HG03354 (cell line): Measurements from ENCODE around the gene BMPER.

Experiments used
- ATAC-seq: cut with Tn5 transposase; IDR thresholded peaks from one replicate; pipeline ENCODE4 v1.9.1; 2021; ENCODE audit warnings: mild to moderate bottlenecking; ENCODE audit not compliant: unreplicated experiment, poor library complexity, severe bottlenecking

The BMPER gene

DNA sequence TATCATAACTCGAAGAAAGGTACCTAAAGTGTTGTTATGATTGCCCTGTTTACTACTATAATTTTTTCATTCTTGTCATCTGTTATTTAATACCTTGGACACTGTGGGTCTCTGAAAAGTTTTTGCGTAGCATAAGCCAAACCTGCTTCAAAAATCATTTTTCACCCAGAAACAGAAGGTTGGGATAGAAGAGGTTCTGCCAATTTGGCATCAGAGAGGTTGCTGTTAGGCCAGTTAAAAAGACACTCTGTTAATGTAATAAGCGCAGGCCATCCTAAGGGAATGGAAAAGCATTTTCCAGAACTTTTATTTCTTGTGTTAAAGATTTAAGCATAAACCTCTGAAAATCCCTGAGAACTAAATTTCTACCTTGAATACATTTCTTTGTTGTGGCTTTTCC is 212.2 kb downstream of the BMPER start:
- no peak for ATAC-seq

DNA sequence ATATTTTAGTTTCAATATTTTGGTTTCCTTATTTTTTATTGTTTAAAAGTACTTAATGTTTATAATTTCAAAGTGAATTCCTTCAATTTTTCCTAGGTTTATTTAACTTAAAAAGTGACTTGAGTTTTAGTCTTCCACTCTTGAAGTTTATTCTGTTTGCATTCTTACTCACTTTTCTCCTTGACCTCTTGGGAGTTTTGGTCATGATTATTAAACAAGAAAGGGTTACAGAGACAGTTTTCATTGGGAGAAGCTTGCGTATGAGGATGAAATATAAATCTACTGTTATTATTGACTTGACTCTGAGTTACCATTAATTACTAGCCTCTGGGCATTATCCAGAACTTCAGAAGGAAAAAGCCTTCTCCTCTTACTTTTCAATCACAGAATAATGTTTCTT is 216.0 kb downstream of the BMPER start:
- no peak for ATAC-seq

DNA sequence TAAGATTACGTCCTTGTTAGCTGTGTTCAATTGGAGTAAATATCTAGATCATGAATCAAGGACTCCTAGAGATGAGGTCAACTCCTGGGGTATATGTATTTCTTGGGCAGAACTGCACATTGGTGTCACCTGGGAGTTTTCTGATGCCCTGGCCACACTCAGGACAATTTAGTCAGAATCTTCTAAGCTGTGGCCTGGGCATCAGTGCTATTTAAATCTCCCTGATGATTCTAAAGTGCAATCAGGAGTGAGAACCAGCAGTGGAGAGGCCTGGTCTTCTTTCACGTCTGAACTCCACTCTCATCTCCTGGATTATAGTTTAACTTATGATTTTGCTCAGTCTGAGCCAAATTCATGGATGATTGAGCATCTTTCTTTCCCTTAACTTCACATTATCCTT is 218.0 kb downstream of the BMPER start:
- no peak for ATAC-seq

DNA sequence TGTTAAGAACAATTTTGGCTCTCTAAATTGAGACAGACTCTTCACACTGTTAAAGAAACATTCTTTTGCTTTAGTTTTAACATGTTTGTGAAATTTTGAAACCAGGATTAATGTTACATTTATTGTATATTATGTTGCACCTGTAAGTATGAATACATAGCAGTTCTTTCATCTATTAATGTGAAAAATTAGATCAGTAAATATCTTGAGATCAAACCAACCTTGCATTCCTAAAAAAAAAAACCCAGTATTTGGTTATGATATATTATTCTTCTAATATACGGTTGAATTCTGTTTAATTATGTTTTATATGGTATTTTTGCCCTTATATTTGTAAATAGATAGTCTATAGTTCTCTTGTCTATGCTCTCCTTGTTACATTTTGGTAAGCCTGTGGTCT is 219.4 kb downstream of the BMPER start:
- no peak for ATAC-seq

DNA sequence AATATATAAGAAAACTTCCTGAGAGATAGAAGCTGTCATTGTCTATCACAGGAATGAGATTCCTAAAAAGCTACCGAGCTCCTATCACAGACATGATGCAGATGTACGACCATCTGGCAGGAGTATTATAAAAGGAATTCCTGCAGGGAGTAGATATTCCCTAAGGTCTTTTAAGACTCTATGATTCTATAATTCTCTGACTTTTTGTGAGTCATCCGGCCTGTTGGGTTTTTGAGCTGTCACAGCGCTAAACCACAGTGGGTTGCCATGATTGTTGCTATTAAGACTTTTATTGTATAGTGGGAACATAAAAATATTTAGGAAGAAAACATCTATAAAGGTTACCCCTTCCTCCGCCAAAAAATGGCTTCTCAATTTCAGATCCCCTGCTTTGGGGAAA is 223.4 kb downstream of the BMPER start:
- no peak for ATAC-seq

DNA sequence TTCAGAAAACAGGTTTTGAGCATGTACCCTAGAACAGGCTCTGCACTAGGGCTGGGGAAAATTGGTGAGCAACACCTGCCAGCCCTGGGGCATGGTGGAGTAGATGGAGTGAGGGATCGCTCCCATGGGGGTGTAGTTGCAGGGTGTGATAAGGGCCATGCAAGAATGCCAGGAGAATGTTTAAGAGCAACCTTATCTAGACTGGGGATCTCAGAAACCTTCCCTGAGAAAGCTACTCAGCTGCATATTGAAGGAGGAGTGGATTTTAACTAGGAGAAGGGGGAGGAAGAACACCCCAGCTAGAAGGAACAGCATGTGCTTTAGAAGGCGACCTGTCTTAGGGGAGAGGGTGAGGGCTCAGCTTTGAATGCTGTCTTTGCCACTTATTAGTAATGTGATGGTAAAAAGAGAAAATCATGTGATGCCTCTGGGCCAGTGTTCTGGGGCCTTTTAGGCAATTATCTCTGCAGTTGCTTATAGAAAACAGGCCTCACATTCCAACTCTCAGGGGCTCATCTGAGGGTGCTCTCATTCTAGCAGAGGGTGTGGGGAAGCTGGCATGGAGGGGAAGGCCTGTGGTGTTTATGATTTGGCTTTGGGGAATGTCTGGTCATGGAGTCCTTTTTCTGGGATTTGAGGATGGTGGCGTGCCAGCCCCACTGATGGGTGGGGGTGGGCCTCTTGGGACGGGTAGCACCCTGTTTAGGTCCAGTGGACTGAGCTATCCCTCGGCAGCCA is 225.4 kb downstream of the BMPER start:
- no peak for ATAC-seq

DNA sequence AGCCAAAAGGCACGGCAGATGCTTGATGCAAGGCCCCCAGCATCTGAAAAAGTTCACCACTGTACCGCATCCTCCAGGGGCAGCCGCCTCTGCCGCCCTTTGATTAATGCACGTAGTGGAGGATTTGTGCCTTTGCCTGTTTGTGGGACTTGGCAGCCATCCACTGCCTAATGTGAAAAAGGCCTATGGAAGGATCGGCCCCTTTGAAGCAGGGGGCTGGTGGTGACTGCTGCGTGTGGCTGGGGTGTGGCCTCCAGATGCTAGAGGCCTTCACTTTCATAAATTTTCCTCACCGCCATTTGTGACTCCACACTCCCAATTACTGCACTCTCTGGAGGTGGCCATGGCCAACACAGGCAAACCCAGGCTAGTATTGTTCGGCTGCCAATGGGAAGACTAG is 226.0 kb downstream of the BMPER start:
- ATAC-seq: no peak

DNA sequence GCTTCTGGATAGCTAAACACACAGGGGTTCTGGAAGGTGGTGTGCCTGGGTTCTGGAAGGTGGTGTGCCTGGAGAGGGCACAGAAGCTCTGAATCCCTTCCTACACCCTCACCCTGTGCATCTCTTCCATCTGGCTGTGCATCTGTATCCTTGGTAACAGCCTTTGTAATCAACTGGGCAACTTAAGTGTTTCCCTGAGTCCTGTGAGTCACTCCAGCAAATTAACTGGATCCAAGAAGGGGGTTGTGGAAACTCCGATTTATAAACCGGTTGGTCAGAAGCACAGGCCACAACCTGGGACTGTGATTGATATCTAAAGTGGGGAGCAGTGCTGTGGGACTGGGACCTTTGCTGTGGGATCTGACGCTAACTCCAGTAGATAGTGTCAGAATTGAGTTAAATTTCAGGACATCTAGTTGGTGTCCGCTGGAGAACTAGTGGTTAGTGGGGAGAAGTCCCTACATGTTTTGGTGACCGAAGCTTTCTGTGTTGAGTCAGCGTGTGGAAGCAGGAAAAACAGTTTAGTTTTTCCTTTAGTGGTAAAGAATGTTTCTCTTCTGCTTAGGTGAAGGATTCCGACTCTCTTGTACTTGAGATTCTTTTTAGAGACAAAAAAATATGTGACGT is 228.1 kb downstream of the BMPER start:
- ATAC-seq: no peak

DNA sequence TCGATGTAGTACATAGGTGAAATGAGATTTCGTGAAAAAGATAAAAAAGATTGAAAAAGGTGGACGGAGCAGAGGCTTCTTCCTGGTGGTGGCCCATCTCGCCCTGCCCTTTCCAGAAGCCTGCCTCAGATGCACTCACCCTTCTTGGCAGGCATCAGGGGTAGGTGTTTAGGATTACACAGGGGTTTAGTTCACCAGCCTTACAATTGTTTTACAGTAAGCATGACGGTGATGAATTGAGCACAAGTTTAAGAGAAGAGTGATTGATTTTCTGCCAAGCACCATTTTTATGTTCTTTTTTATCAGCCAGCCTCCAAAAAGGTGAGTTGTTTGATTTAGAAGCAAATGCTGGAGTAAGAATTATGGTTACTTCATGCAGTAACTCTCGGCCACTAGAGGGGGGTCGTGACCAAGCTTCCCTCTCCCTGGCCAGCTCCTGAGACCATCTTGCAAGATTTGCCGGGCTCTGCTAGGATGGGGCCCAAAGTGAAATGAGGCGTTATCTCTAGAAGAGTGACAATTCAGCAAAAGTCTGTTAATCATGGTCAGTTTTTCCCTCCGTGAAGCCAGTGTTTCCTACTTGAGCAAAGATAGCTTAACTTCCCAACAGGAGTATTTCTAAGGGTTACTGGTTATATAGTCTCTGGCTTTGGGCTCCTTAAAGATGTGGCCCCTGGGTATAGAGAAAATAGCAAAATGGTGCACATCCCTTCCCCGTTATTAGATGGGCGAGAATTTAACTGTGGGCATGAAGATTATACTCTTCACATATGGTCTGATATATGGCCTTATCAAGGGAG is 228.8 kb downstream of the BMPER start:
- ATAC-seq: peak; percentile 54

DNA sequence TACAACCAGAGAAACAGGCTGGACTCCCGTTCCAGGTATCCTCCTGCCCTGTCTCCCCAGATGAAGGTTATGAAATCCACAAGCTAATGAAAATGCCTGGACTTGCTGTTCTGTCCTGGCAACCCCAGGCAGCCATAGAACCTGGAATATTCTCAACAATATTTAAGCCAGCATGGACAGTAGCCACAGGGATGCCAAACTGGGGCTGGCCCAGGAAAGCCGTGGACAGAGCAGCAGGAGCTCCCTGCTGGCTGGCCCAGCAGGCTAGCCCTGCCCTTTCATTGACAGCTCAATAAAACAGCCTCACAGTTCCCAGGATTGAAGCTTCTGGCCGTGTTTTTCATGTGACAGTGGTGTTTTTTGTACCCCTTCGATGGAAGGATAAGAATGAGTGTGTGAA is 230.6 kb downstream of the BMPER start:
- ATAC-seq: no peak

DNA sequence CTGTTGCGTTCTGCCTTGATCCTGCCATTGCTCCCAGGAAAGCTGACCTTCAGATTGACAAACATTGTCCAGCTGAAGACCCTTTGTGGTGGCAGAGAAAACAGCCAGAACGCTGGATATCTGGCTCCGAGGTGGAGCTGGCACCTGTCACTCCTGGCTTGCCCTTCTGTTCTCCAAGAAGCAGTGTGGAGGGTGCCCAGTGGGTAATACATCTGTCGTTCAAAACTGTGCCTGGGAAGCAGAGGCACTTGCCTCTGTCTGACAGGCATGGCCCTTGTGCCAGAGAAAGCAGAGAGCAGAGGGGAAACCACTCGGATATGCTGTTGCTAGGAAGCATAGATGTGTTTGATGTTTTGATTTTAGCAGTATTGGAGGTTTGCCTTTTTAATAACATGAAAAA is 231.4 kb downstream of the BMPER start:
- no peak for ATAC-seq

DNA sequence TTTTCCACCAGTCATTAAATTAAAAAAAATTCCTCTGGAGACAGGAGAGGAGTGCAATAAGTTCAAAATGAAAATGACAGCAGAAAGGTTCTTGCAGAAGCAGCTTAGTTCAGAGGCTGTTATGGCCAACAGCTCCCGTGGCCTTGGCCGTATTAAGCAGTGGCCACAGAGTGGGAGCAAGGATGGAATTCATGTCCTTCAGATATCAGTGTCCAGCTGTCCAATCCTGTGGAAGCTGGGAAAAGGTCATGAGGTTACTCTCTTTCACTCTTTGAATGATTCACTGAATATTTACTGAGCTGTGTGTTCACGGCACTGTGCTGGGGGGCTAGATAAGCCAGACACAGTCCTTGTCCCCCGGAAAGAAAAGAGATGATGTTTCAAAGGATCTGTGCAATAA is 231.8 kb downstream of the BMPER start:
- ATAC-seq: no peak

DNA sequence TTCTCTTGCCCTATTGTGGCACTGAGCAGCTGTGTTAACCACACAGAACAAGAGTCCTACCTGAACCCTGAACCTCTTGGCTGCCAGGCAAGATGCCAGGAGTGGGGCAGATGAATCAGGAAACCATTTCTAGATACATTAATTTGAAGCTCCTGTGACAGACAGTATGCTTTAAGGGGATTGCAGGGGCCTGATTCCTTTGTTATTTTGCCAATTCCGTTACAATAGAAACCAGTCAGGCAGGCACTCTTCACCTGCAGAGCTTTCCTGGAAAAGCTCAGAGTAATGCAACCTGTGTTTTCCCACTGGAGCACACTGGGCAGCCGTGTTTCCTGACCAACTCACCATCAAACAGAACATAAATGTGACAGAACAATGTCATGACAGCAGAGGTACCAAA is 233.1 kb downstream of the BMPER start:
- no peak for ATAC-seq

DNA sequence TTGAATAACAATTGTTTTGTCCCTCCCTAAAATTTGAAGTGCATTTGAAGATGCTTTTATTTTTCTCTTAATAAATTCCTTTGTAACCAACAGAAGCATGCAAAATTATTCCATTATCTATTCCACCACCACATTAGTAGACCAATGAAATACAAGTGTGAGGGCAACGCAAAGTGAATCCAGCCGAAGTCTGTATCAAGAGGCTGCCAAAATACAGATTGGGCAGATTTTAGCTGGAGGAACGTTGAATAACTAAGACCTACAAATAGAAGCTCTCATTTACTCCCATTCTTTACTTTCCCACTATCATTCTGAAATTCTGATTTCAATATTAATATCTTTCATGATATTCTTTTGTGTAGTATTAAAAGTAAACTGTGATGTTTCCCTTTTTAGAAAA is 233.7 kb downstream of the BMPER start:
- ATAC-seq: no peak

DNA sequence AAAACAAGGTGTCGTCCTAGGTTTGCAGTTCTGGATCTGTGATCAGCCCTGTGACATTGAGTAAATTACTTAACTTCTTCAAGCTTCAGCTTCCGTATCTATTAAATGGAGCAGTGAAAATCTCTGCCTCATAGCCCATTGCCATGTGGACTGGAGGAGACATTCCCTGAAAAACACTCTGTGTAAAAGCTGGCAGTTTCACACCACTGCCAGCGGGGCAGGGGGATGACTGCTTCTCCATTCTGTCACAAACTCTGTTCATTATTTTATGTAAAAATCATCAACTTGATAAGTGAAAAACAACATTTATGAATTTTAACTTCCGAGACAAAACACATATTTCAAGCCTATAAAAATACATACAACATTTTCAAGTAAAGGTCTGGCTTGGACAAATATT is 234.7 kb downstream of the BMPER start:
- no peak for ATAC-seq

DNA sequence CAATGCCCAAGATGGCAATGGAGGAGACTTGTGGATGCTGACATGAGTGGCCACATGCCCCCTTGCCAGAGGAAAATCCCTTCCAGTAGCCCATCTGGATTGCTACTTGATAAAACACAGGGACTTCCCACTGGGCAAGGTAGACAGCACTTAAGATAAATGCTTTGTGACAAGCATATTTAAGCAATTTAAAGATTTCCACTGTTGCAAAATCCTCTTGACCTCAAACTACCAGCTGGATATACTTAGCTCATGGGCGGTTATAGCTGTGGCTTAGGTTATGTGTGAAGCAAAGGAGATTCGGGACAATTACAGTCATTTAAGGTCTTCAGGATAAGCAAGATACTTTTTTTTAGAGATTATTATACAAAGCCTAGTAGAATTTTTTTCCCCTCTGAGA is 238.1 kb downstream of the BMPER start:
- ATAC-seq: no peak

DNA sequence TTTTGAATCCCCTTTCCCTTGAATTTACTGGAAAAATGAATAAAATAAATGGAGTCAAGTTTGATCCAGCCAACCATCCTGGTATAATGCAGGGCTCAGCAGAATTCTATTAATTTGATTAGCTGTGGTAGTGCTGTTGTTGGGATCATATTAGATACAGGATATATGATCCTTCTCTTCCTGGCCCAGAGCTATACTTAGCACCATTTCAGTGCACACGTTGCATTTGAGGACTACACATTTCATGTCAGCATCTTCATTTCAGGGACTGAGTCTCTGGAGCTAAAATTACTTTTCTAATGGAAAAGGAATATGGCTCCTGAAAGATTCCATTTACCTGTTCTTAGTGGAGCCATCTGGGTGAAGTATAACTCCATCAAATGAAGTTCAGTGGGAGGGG is 240.3 kb downstream of the BMPER start:
- ATAC-seq: no peak

DNA sequence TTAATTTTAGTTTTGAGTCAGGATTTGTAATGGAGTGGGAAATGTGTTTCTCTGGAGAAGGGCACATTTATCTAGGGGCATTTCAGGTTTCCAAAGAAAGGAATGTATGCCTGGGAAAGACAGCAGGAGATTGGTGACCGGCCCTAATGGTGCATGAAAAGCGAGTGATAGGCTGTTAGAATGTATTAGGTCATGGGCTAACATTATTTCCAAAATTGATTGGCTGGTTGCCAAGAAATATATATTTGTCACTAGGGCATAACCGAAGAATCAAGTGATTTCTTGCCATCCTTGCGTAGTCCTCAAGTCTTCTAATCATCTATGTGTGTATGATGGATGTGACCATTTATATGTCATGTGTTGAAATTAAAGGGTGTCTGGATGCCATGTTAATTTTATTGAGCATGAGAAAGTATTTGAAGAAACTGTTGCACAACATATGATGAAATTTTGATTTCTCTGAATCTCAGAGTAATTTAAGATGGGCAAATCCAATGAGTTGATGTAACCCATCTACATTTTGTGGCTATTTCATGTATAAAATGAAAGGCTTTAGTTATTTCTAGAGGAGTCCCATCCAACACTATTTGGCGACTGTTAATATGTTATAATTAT is 248.4 kb downstream of the BMPER start:
- no peak for ATAC-seq

DNA sequence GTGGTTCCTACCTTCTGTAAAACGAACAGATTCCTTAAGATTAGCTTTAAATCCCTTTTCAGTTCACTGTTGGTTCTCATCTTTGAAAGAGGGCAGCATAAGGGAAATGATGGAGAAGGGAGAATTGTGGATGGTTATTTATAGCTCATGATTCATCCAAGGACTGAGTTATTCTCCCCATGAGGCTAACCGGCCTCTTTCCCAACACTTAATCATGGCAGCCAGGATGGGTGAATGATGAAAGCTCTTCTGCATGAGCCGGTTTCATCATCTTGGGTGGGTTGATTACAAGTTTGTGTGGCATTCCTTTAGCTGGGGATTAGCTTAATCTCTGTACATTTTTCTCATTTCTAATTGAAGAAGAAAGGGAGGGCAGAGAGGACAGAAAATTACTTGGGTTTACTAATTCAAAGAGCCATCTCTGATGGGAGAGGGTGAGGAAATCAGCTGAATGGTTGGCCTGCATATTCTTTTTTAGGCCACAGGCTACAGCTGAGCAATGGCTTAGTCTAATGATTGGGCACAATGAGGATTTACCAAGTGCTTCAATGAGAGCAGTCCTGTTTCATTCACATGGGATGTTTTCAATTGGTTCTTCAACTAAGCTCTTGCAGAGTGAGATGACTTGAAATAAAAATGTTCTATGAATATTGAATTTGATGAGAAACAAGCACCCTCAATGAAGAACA is 250.0 kb downstream of the BMPER start:
- no peak for ATAC-seq

DNA sequence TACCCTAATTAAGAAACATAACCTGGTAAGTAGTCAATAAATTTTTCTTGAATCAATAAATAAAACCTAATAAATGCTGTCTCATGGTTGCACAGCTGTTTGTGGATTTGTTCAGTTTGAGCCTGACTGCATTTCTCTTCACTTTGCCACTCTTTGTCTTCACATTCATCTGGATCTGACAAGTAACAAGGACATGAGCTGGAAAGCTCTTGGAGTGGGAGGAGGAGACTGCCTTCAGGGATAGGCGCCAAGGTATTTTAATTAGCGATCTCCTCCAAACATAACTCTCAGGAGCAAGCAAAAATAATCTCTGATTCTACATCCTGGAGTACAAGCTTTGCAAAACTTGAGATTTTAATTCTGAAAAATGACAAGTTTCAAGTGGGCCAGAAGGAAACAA is 251.0 kb downstream of the BMPER start:
- no peak for ATAC-seq
